Natural killer cell treated with Interleukin-12 subunit alpha and Interleukin-12 subunit beta and Interleukin-15 and Interleukin-18, amount 100 ng/mL, for 72 hours (primary cell): ENCODE data around the gene LRRTM4. TPM values are rescaled to one million over a fixed set of nuclear protein-coding genes. Genes with fewer than 3 reads are reported as not detected.

Source experiments
- ATAC-seq, 2 donors: fragments of 150-1000 bp; cut with Tn5 transposase in 1 of 2; sonication (Bioruptor Pico), chemical (Tn5 transposase) in 1 of 2; 2 replicates each; pipeline ENCODE4 v1.10.0; 2021
- DNase-seq: peaks from one replicate; pipeline ENCODE4 v3.0.0; 2022; ENCODE audit warnings: low spot score
- H3K27ac Mint-ChIP-seq, 2 donors: 1 replicate in 1 of 2; 2 replicates in 1 of 2; pipeline ENCODE4 v1.8.0; 2022; ENCODE audit warnings: mixed read lengths in 2 of 2, mild to moderate bottlenecking in 1 of 2, moderate library complexity in 1 of 2
- H3K27me3 Mint-ChIP-seq, 2 donors: 1 replicate in 1 of 2; 2 replicates in 1 of 2; pipeline ENCODE4 v1.8.0; 2022; ENCODE audit warnings: mixed read lengths in 2 of 2
- H3K36me3 Mint-ChIP-seq: one replicate; pipeline ENCODE4 v1.8.0; 2022; ENCODE audit warnings: mixed read lengths
- H3K4me1 Mint-ChIP-seq, 2 donors: 1 replicate in 1 of 2; 2 replicates in 1 of 2; pipeline ENCODE4 v1.8.0; 2022; ENCODE audit warnings: low read depth in 2 of 2, mixed read lengths in 2 of 2, mild to moderate bottlenecking in 1 of 2
- H3K4me3 Mint-ChIP-seq: one replicate; pipeline ENCODE4 v1.8.0; 2022; ENCODE audit warnings: mixed read lengths
- H3K9me3 Mint-ChIP-seq: 2 replicates; pipeline ENCODE4 v1.8.0; 2022; ENCODE audit warnings: mixed read lengths
- total RNA-seq, 2 donors: library from RNA; stranded (reverse); gene quantifications; one replicate each; pipeline ENCODE4 v1.2.3, GENCODE V29; 2022

LRRTM4 gene
- total RNA-seq, 2 donors from 2014 or later, result not detected

DNA sequence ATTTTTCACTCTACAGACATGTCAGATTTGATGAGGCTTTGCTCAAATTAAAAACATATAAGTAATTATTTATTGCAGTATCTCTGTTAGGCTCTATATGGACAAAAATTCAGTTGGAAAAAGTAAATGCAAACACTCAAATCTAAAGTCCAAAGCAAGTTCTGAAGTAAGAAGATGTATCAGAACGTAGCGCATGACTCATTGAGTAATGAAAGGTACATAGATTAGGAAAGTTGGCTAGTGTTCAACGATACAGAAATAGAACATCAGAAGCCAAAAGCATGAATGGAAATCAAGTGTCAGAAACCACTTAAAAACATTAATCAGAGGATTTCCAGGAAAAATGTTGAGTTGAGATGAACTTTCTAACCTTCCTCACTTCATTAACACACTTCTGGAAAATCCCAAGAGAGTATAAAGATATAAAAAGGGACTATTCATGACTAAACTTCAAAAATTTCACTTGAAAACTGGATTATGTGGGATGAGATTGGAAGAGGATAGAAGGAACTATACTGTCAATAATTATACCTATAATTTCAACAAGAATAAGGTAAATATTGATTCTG lies 494.1 kb downstream of the LRRTM4 start:
- H3K9me3 Mint-ChIP-seq, result peaks cover 19% of the 10 kb centered on the region
- H3K27me3 Mint-ChIP-seq, result no peaks in the 10 kb centered on the region
- no peak for ATAC-seq
- H3K4me1 Mint-ChIP-seq, result no peaks in the 10 kb centered on the region
- H3K36me3 Mint-ChIP-seq, result peaks cover 5% of the 10 kb centered on the region
- no peak overlapping the region for H3K4me3 Mint-ChIP-seq
- DNase-seq, result no peak
- H3K27ac Mint-ChIP-seq, result no peak overlapping the region

DNA sequence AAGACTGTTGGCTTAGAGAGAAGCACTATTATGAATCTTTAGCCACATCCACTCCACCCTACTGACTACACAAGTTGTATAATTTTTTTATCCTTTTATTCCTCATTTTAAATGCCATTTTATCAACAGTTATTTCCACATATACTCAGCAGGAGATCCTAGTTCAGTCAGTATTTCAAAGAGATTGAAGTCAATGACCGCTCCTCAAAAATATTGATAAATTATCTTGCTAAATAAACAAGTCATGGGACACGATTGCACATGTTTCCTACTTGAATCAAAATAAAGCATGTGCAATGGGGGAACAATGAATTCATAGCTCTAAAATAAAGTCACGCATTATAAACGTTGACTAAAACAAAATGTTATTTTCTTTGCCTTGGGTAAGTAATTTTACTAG lies 496.5 kb downstream of the LRRTM4 start:
- DNase-seq (no peak), ATAC-seq (no peak)
- H3K4me1 Mint-ChIP-seq, result no peaks in the 10 kb centered on the region
- H3K4me3 Mint-ChIP-seq, result no peak overlapping the region
- no peak overlapping the region for H3K27ac Mint-ChIP-seq
- H3K27me3 Mint-ChIP-seq, result no peaks in the 10 kb centered on the region
- H3K36me3 Mint-ChIP-seq, result peaks cover 5% of the 10 kb centered on the region
- peaks cover 25% of the 10 kb centered on the region for H3K9me3 Mint-ChIP-seq

DNA sequence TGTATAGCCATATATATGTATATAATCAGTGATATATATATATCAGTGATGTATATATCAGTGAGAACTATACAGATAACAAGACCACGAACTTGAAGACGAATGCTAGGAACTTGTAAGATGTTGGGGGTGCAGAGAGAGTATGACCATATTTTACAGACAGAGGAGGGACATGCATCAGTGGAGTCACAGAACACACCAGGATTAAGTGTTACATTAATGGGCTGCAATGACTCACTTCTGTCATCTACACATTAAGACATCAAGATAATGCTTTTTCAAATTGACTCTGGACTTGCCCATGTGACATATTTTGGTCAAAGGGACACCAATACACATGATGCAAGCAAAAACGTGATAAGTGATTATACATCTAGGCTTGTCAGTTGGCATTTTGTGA lies 501.0 kb downstream of the LRRTM4 start:
- H3K4me3 Mint-ChIP-seq, result no peak overlapping the region
- H3K27me3 Mint-ChIP-seq, result no peaks in the 10 kb centered on the region
- peaks cover 20% of the 10 kb centered on the region for H3K9me3 Mint-ChIP-seq
- H3K36me3 Mint-ChIP-seq, result peaks cover 5% of the 10 kb centered on the region
- DNase-seq, result no peak
- no peak for ATAC-seq
- no peak overlapping the region for H3K27ac Mint-ChIP-seq
- H3K4me1 Mint-ChIP-seq, result no peaks in the 10 kb centered on the region

DNA sequence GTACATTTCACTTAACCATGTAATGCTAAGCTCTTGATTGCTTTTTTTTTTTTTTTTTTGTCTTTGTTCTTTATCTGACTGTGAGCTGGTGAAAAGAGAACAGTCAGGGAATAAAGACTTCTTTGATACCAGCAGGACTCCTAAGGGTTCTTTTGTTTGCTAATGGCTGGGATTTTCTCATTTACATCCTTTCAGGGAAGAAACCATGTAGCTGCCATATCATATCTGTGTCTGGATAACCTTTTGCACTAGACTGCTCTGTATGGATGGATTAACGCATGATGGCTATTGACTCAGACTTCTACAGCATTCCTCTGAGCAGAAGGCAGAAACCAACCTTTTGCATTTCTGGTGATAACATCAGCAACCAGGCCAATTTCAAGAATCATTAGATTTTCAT lies 504.0 kb downstream of the LRRTM4 start:
- Mint-ChIP-seq H3K4me3 (no peak overlapping the region), H3K9me3 (peaks cover 18% of the 10 kb centered on the region), H3K36me3 (no peaks in the 10 kb centered on the region), H3K4me1 (no peaks in the 10 kb centered on the region), H3K27ac (no peak overlapping the region), H3K27me3 (no peaks in the 10 kb centered on the region)
- DNase-seq (no peak), ATAC-seq (no peak)

- ATAC-seq, result no peak
- H3K27me3 Mint-ChIP-seq, result no peaks in the 10 kb centered on the region
- DNase-seq, result no peak
- no peak overlapping the region for H3K4me3 Mint-ChIP-seq
- H3K27ac Mint-ChIP-seq, result no peak overlapping the region
- H3K4me1 Mint-ChIP-seq, result no peaks in the 10 kb centered on the region
- peaks cover 21% of the 10 kb centered on the region for H3K9me3 Mint-ChIP-seq
- no peaks in the 10 kb centered on the region for H3K36me3 Mint-ChIP-seq
Observed at GRCh38 chr2:77017355-77017745, 504.8 kb downstream of the LRRTM4 start.

GRCh38 chr2:77016443-77017354 lies 505.5 kb downstream of the LRRTM4 start:
- Mint-ChIP-seq H3K27me3 (no peaks in the 10 kb centered on the region), H3K9me3 (peaks cover 16% of the 10 kb centered on the region), H3K27ac (no peak overlapping the region), H3K36me3 (no peaks in the 10 kb centered on the region), H3K4me3 (no peak overlapping the region), H3K4me1 (no peaks in the 10 kb centered on the region)
- ATAC-seq (no peak), DNase-seq (no peak)

DNA sequence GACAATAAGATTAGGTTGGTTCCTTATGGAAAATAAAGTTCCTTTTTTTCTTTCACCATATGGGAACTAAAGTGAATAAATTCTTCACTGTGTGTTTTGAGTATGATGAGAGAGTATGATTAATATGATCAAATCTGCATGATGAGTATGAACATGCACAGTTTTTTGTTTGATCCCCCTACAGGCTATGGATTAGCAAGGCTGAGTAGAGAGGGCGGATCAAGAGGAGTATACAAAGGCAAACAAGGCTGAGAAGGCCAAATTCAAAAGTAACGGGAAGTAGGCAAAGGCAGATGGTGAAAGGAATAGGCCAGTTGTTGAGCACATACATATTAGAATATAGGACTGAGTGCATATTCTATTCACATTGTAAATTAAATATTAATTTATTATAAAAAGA lies 508.2 kb downstream of the LRRTM4 start:
- ATAC-seq, result no peak
- no peak overlapping the region for H3K27ac Mint-ChIP-seq
- no peaks in the 10 kb centered on the region for H3K36me3 Mint-ChIP-seq
- no peak overlapping the region for H3K4me3 Mint-ChIP-seq
- no peak for DNase-seq
- H3K4me1 Mint-ChIP-seq, result no peaks in the 10 kb centered on the region
- no peaks in the 10 kb centered on the region for H3K27me3 Mint-ChIP-seq
- H3K9me3 Mint-ChIP-seq, result peaks cover 15% of the 10 kb centered on the region

GRCh38 chr2:77013457-77013856 lies 508.7 kb downstream of the LRRTM4 start:
- ATAC-seq (no peak), DNase-seq (no peak)
- peaks cover 15% of the 10 kb centered on the region for H3K9me3 Mint-ChIP-seq
- no peaks in the 10 kb centered on the region for H3K4me1 Mint-ChIP-seq
- no peaks in the 10 kb centered on the region for H3K27me3 Mint-ChIP-seq
- no peak overlapping the region for H3K27ac Mint-ChIP-seq
- no peak overlapping the region for H3K4me3 Mint-ChIP-seq
- no peaks in the 10 kb centered on the region for H3K36me3 Mint-ChIP-seq

DNA sequence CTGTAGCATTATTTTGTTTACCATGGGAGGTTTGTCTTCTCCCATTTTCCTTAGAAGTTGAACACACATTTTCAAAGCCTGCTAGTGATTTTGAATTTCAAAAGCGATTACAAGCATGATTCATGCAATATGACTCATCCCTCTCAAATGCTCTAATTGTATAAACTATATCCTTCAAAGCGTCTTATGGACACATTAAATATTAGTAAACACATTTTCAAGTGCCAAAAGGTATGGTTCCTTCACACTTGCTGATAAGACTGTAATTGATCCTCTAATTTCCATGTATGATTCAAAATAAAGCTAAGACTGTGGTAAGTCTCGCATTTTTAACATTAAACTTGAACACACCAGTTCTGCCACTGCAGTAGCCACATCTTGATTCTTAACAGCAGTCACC lies 512.9 kb downstream of the LRRTM4 start:
- ATAC-seq (no peak), DNase-seq (no peak)
- Mint-ChIP-seq H3K36me3 (no peaks in the 10 kb centered on the region), H3K9me3 (peaks cover 15% of the 10 kb centered on the region), H3K4me1 (no peaks in the 10 kb centered on the region), H3K4me3 (no peak overlapping the region), H3K27me3 (no peaks in the 10 kb centered on the region), H3K27ac (no peak overlapping the region)

DNA sequence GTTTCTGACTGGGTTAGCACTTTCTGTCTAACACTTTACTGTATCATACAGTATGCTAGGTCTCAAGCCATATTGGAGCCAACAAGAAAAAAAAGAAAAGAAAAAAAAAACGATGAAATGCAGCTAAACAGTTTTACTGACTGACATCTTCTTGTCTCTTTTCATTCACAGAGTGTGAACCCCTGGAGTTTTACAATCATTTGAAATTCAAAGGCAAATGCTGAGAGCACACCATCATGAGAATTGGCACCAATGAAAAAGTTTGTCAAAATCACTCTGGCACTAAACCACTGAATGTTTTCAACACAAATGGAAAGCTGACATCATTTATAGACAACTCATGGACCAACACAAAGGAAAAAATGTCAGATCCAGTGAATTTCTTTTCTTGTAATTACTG lies 513.3 kb downstream of the LRRTM4 start:
- no peak overlapping the region for H3K27ac Mint-ChIP-seq
- peaks cover 15% of the 10 kb centered on the region for H3K9me3 Mint-ChIP-seq
- H3K4me3 Mint-ChIP-seq, result no peak overlapping the region
- H3K27me3 Mint-ChIP-seq, result no peaks in the 10 kb centered on the region
- H3K4me1 Mint-ChIP-seq, result no peaks in the 10 kb centered on the region
- DNase-seq (no peak), ATAC-seq (no peak)
- H3K36me3 Mint-ChIP-seq, result no peaks in the 10 kb centered on the region

DNA sequence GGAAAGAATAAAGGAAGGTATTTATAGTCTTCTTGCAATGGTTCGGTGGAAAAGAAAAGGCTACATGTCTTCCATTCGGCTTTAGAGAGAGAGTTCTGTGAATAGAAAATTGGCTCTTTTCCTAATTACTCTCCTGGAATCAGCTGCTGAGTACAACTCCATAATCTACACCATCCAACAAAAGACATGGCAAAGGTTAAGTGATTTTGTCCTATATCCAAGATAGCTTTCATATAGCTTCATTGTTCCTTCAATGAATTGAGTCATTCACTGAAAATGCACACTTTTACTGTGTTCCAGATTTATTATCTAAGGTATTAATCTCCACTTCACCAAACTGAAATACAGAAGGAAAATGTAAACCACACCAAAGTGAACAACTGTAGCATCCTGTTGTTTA lies 514.5 kb downstream of the LRRTM4 start:
- H3K4me3 Mint-ChIP-seq, result no peak overlapping the region
- no peaks in the 10 kb centered on the region for H3K36me3 Mint-ChIP-seq
- H3K9me3 Mint-ChIP-seq, result peaks cover 17% of the 10 kb centered on the region
- no peak overlapping the region for H3K27ac Mint-ChIP-seq
- no peak for DNase-seq
- no peaks in the 10 kb centered on the region for H3K27me3 Mint-ChIP-seq
- H3K4me1 Mint-ChIP-seq, result no peaks in the 10 kb centered on the region
- no peak for ATAC-seq

DNA sequence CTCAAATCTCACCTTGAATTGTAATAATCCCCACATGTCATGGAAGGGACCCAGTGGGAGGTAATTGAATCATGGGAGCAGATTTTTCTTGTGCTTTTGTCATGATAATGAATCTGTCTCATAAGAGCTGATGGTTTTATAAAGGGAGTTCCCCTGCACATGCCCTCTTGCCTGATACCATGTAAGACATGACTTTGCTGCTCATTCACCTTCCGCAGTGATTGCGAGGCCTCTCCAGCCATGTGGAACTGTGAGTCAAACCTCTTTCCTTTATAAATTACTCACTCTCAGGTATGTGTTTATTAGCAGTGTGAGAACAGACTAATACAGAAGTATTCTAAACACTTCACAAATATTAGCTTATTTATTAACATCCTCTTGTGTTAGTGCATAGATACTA lies 516.7 kb downstream of the LRRTM4 start:
- Mint-ChIP-seq H3K9me3 (peaks cover 24% of the 10 kb centered on the region), H3K4me1 (no peaks in the 10 kb centered on the region), H3K36me3 (no peaks in the 10 kb centered on the region), H3K27me3 (no peaks in the 10 kb centered on the region), H3K27ac (no peak overlapping the region), H3K4me3 (no peak overlapping the region)
- ATAC-seq (no peak), DNase-seq (no peak)

DNA sequence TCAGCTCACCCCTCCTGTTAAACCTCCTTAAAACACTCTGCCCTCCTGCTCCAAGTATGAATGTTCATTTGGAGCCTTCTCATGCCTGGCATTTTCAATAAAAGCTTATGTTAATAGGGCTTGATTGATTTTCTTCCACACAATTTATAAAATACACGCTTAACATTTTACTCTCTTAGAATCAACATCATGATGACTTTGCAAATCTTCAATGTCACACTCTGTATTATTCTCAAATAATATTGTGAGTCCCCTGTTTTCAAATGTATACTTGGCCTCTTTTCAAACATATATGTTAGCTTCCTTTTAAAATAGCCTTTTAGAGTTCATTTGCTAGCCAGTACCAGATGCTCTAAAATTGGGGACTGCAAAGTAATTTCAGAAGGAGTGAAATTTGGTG lies 520.3 kb downstream of the LRRTM4 start:
- DNase-seq, result no peak
- no peak for ATAC-seq
- Mint-ChIP-seq H3K4me1 (no peaks in the 10 kb centered on the region), H3K9me3 (peaks cover 26% of the 10 kb centered on the region), H3K36me3 (no peaks in the 10 kb centered on the region), H3K27ac (no peak overlapping the region), H3K27me3 (no peaks in the 10 kb centered on the region), H3K4me3 (no peak overlapping the region)

- Mint-ChIP-seq H3K4me1 (no peaks in the 10 kb centered on the region), H3K9me3 (peaks cover 19% of the 10 kb centered on the region), H3K27ac (no peak overlapping the region), H3K36me3 (no peaks in the 10 kb centered on the region), H3K4me3 (no peak overlapping the region), H3K27me3 (no peaks in the 10 kb centered on the region)
- DNase-seq, result no peak
- ATAC-seq, result no peak
Observed at GRCh38 chr2:76998704-76999103, 523.5 kb downstream of the LRRTM4 start.
